GM23338 (cell line): ENCODE measurements around the gene CD34.

Experiments used
- CREB1 ChIP-seq: fragments of 250-450 bp; sonication (Bioruptor Pico); IDR thresholded peaks from 2 replicates; pipeline ENCODE4 v1.5.0; 2020; ENCODE audit warnings: low read depth, mild to moderate bottlenecking, moderate library complexity
- EZH2 ChIP-seq: fragments of 200-600 bp; sonication (generic); IDR thresholded peaks from one replicate; pipeline ENCODE4 v1.8.0; 2017; ENCODE audit warnings: antibody characterized with exemption, mild to moderate bottlenecking, low read depth; ENCODE audit not compliant: unreplicated experiment
- EZH2phosphoT487 ChIP-seq: fragments of 200-600 bp; sonication (generic); IDR thresholded peaks from one replicate; pipeline ENCODE4 v1.8.1; 2018; ENCODE audit warnings: antibody characterized with exemption; ENCODE audit not compliant: unreplicated experiment
- NANOG ChIP-seq: IDR thresholded peaks from 2 replicates; pipeline ENCODE4 v1.6.1; 2016; ENCODE audit warnings: antibody characterized with exemption, borderline replicate concordance
- POLR2AphosphoS5 ChIP-seq: IDR thresholded peaks from 2 replicates; pipeline ENCODE4 v1.6.1; 2016; ENCODE audit warnings: antibody characterized with exemption, low read depth
- ZNF114 ChIP-seq: fragments of 250-450 bp; sonication (Bioruptor Pico); IDR thresholded peaks from 2 replicates; pipeline ENCODE4 v1.5.0; 2020; ENCODE audit warnings: mild to moderate bottlenecking, moderate library complexity
- TF ChIP-seq, protein P1 (sequence below): IDR thresholded peaks from one replicate; pipeline ENCODE4 v1.6.1; 2018; ENCODE audit warnings: antibody characterized with exemption; ENCODE audit not compliant: unreplicated experiment
- TF ChIP-seq, protein P2 (sequence below), 2 experiments: fragments of 200-600 bp in 1 of 2; sonication (generic) in 1 of 2; conservative IDR thresholded peaks; 2 replicates each; pipeline versions ENCODE4 v1.5.1 to v1.6.1; 2016 to 2017; ENCODE audit warnings: antibody characterized with exemption in 2 of 2, low read depth in 2 of 2, mild to moderate bottlenecking in 2 of 2, moderate library complexity in 1 of 2
- TF ChIP-seq, protein P3 (sequence below): IDR thresholded peaks from 2 replicates; pipeline ENCODE4 v1.6.1; 2016; ENCODE audit warnings: antibody characterized with exemption

DNA sequence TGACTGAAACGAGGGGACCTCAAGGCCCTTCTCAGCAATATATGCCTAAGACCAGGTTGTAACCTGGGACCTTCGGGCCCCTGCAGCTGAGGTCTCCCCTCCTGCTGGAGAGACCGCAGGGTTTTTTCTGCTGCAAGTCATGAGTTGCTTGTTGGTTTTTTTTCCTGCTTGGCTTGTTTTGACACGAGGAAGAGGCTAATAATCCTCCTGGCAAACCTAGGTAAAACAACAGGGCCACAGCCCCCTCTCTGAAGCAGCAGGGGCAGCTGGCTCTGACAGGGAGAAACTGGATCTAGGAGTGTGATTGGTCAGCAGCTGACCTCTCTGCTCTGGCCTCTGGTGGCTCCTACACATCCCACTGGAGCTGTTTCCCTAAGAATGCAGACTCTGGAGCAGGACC, 69.0 kb downstream of the CD34 start:
- TF ChIP-seq, protein P1, sequence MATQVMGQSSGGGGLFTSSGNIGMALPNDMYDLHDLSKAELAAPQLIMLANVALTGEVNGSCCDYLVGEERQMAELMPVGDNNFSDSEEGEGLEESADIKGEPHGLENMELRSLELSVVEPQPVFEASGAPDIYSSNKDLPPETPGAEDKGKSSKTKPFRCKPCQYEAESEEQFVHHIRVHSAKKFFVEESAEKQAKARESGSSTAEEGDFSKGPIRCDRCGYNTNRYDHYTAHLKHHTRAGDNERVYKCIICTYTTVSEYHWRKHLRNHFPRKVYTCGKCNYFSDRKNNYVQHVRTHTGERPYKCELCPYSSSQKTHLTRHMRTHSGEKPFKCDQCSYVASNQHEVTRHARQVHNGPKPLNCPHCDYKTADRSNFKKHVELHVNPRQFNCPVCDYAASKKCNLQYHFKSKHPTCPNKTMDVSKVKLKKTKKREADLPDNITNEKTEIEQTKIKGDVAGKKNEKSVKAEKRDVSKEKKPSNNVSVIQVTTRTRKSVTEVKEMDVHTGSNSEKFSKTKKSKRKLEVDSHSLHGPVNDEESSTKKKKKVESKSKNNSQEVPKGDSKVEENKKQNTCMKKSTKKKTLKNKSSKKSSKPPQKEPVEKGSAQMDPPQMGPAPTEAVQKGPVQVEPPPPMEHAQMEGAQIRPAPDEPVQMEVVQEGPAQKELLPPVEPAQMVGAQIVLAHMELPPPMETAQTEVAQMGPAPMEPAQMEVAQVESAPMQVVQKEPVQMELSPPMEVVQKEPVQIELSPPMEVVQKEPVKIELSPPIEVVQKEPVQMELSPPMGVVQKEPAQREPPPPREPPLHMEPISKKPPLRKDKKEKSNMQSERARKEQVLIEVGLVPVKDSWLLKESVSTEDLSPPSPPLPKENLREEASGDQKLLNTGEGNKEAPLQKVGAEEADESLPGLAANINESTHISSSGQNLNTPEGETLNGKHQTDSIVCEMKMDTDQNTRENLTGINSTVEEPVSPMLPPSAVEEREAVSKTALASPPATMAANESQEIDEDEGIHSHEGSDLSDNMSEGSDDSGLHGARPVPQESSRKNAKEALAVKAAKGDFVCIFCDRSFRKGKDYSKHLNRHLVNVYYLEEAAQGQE: no peak
- TF ChIP-seq, protein P2, sequence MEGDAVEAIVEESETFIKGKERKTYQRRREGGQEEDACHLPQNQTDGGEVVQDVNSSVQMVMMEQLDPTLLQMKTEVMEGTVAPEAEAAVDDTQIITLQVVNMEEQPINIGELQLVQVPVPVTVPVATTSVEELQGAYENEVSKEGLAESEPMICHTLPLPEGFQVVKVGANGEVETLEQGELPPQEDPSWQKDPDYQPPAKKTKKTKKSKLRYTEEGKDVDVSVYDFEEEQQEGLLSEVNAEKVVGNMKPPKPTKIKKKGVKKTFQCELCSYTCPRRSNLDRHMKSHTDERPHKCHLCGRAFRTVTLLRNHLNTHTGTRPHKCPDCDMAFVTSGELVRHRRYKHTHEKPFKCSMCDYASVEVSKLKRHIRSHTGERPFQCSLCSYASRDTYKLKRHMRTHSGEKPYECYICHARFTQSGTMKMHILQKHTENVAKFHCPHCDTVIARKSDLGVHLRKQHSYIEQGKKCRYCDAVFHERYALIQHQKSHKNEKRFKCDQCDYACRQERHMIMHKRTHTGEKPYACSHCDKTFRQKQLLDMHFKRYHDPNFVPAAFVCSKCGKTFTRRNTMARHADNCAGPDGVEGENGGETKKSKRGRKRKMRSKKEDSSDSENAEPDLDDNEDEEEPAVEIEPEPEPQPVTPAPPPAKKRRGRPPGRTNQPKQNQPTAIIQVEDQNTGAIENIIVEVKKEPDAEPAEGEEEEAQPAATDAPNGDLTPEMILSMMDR (conservative IDR thresholded peaks at IDR 0.05; ENCODE audit: low read depth in 2 of 2): no peak
- TF ChIP-seq POLR2AphosphoS5 (no peak), EZH2 (no peak), EZH2phosphoT487 (no peak), CREB1 (CRISPR knock-in tag) (no peak), ZNF114 (CRISPR knock-in tag) (no peak), NANOG (no peak)
- TF ChIP-seq, protein P3, sequence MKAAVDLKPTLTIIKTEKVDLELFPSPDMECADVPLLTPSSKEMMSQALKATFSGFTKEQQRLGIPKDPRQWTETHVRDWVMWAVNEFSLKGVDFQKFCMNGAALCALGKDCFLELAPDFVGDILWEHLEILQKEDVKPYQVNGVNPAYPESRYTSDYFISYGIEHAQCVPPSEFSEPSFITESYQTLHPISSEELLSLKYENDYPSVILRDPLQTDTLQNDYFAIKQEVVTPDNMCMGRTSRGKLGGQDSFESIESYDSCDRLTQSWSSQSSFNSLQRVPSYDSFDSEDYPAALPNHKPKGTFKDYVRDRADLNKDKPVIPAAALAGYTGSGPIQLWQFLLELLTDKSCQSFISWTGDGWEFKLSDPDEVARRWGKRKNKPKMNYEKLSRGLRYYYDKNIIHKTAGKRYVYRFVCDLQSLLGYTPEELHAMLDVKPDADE: no peak
